ENCODE data around the gene ST7L.

GRCh38 chr1:112517646-112518045 is 101.3 kb downstream of the ST7L start:
- no peak for TF ChIP-seq SUZ12 (IDR thresholded peaks at IDR 0.05; ENCODE audit: extremely low read depth, insufficient read depth, insufficient read length)
- no peak for TF ChIP-seq ZNF274 (IDR thresholded peaks at IDR 0.05; ENCODE audit: low read depth, low read length)

All from NT2/D1 (cell line).